HG03097 (cell line): ENCODE data around the gene ERMAP.
"Not testable (repeated sequence)": the region's sequence is repeated elsewhere in the genome, so short reads cannot be mapped to it uniquely, and the experiment has no call there.

Experiments
- ATAC-seq: cut with Tn5 transposase; IDR thresholded peaks from one replicate; pipeline ENCODE4 v1.9.1; 2021; ENCODE audit not compliant: unreplicated experiment, low FRiP score

Gene ERMAP

GRCh38 chr1:42844592-42845140 lies 27.7 kb downstream of the ERMAP start:
- no peak for ATAC-seq

- no peak for ATAC-seq
These were observed 28.3 kb downstream of the ERMAP start for GRCh38 chr1:42845193-42845592.

- no peak for ATAC-seq
These were observed 28.9 kb downstream of the ERMAP start for GRCh38 chr1:42845866-42846256.

GRCh38 chr1:42846257-42847110 lies 29.6 kb downstream of the ERMAP start, which contains the start of gene ZNF691:
Gene ZNF691 (plus strand): TSS chr1:42846613. CDS start chr1:42849659, 3,046 bp downstream.
- peak; percentile 82 for ATAC-seq

- ATAC-seq: no peak
These were observed 30.2 kb downstream of the ERMAP start for GRCh38 chr1:42847111-42847595.

GRCh38 chr1:42847721-42848460 lies 31.0 kb downstream of the ERMAP start:
- ATAC-seq: no peak

- no peak for ATAC-seq
These were observed 32.1 kb downstream of the ERMAP start for GRCh38 chr1:42848823-42849537.

- no peak for ATAC-seq
These were observed 33.0 kb downstream of the ERMAP start for GRCh38 chr1:42849944-42850343.

- ATAC-seq: no peak
These were observed 34.5 kb downstream of the ERMAP start for GRCh38 chr1:42851420-42851819.

GRCh38 chr1:42851960-42852607 lies 35.2 kb downstream of the ERMAP start:
- ATAC-seq: no peak

GRCh38 chr1:42852608-42852980 lies 35.7 kb downstream of the ERMAP start:
- no peak for ATAC-seq

GRCh38 chr1:42853116-42853884 lies 36.4 kb downstream of the ERMAP start:
- no peak for ATAC-seq

GRCh38 chr1:42856554-42856953 lies 39.6 kb downstream of the ERMAP start:
- not testable (repeated sequence) for ATAC-seq

GRCh38 chr1:42859366-42859765 lies 42.4 kb downstream of the ERMAP start:
- not testable (repeated sequence) for ATAC-seq

- ATAC-seq: no peak
These were observed 43.6 kb downstream of the ERMAP start for GRCh38 chr1:42860339-42861013.

- no peak for ATAC-seq
These were observed 44.1 kb downstream of the ERMAP start for GRCh38 chr1:42861014-42861399.

- no peak for ATAC-seq
These were observed 49.6 kb downstream of the ERMAP start for GRCh38 chr1:42866549-42866948.

- not testable (repeated sequence) for ATAC-seq
These were observed 51.5 kb downstream of the ERMAP start for GRCh38 chr1:42868466-42868865.

- not testable (repeated sequence) for ATAC-seq
These were observed 52.3 kb downstream of the ERMAP start for GRCh38 chr1:42869254-42869653.
